Neuronal stem cell (in vitro differentiated cells): ENCODE measurements around the gene CACNB2.

Experiments
- DNase-seq: peaks from one replicate; pipeline ENCODE4 v3.0.0-alpha.2; 2013; ENCODE audit warnings: low spot score
- H2AFZ ChIP-seq: one replicate; pipeline ENCODE4 v1.6.1; 2013; ENCODE audit warnings: mild to moderate bottlenecking, low read length, inconsistent platforms
- H2AK5ac ChIP-seq: 2 replicates; pipeline ENCODE4 v1.6.1; 2013; ENCODE audit warnings: low read depth, mild to moderate bottlenecking, inconsistent platforms, low read length, moderate library complexity, mixed read lengths
- H2BK120ac ChIP-seq: 2 replicates; pipeline ENCODE4 v1.6.1; 2013; ENCODE audit warnings: low read depth, mild to moderate bottlenecking, inconsistent platforms, low read length, moderate library complexity, mixed read lengths
- H2BK12ac ChIP-seq: one replicate; pipeline ENCODE4 v1.6.1; 2013; ENCODE audit warnings: low read length, inconsistent platforms
- H2BK15ac ChIP-seq: 2 replicates; pipeline ENCODE4 v1.6.1; 2013; ENCODE audit warnings: mild to moderate bottlenecking, low read length, inconsistent platforms, mixed read lengths
- H2BK5ac ChIP-seq: one replicate; pipeline ENCODE4 v1.6.1; 2013; ENCODE audit warnings: inconsistent platforms, mild to moderate bottlenecking, low read length, moderate library complexity
- H3K14ac ChIP-seq: one replicate; pipeline ENCODE4 v1.6.1; 2013; ENCODE audit warnings: low read length, inconsistent platforms
- H3K18ac ChIP-seq: 2 replicates; pipeline ENCODE4 v1.6.1; 2013; ENCODE audit warnings: low read length, inconsistent platforms
- H3K23ac ChIP-seq: 2 replicates; pipeline ENCODE4 v1.6.1; 2013; ENCODE audit warnings: low read depth, mild to moderate bottlenecking, mixed read lengths, low read length, inconsistent platforms; ENCODE audit not compliant: poor library complexity
- H3K27ac ChIP-seq: replicated peaks from 3 replicates; pipeline ENCODE4 v1.5.1; 2013; ENCODE audit warnings: low read length, inconsistent platforms
- H3K27me3 ChIP-seq, 3 experiments: 2 replicates each; pipeline ENCODE4 v1.6.1; 2013; ENCODE audit warnings: low read length in 3 of 3, mild to moderate bottlenecking in 2 of 3, inconsistent platforms in 1 of 3, low read depth in 1 of 3, mixed read lengths in 1 of 3, moderate library complexity in 1 of 3; ENCODE audit not compliant: control insufficient read depth in 3 of 3, insufficient read depth in 3 of 3
- H3K36me3 ChIP-seq, 2 donors: replicated peaks in 1 of 2; 2 replicates each; pipeline ENCODE4 v1.6.1; 2013; ENCODE audit warnings: low read length in 2 of 2; ENCODE audit not compliant: control insufficient read depth in 2 of 2, insufficient read depth in 2 of 2
- H3K4ac ChIP-seq: 2 replicates; pipeline ENCODE4 v1.6.1; 2013; ENCODE audit warnings: inconsistent platforms, mild to moderate bottlenecking, low read length, moderate library complexity
- H3K4me1 ChIP-seq, 2 donors: 1 replicate in 1 of 2; 2 replicates in 1 of 2; pipeline ENCODE4 v1.6.1; 2013; ENCODE audit warnings: low read length in 2 of 2, low read depth in 1 of 2; ENCODE audit not compliant: control insufficient read depth in 2 of 2, insufficient read depth in 1 of 2
- H3K4me2 ChIP-seq: one replicate; pipeline ENCODE4 v1.6.1; 2013; ENCODE audit warnings: mild to moderate bottlenecking, low read length, inconsistent platforms; ENCODE audit not compliant: insufficient read depth, poor library complexity, severe bottlenecking
- H3K4me3 ChIP-seq, 2 donors: 2 replicates each; pipeline ENCODE4 v1.5.1; 2013; ENCODE audit warnings: low read length in 2 of 2, mild to moderate bottlenecking in 2 of 2, inconsistent platforms in 1 of 2, moderate library complexity in 1 of 2
- H3K79me1 ChIP-seq: one replicate; pipeline ENCODE4 v1.6.1; 2013; ENCODE audit warnings: low read depth, mild to moderate bottlenecking, inconsistent platforms, low read length, moderate library complexity
- H3K9ac ChIP-seq: one replicate; pipeline ENCODE4 v1.6.1; 2013; ENCODE audit warnings: mild to moderate bottlenecking, low read depth, low read length, inconsistent platforms; ENCODE audit not compliant: poor library complexity
- H3K9me3 ChIP-seq, 2 donors: replicated peaks in 1 of 2; 2 replicates each; pipeline versions ENCODE3 to v1.6.1; 2013; ENCODE audit warnings: low read length in 2 of 2, mild to moderate bottlenecking in 2 of 2, inconsistent platforms in 1 of 2, low read depth in 1 of 2, mixed read lengths in 1 of 2, moderate library complexity in 1 of 2; ENCODE audit not compliant: control insufficient read depth in 2 of 2, insufficient read depth in 1 of 2
- H4K8ac ChIP-seq: one replicate; pipeline ENCODE4 v1.6.1; 2013; ENCODE audit warnings: low read depth, mild to moderate bottlenecking, inconsistent platforms, low read length, moderate library complexity
- H4K91ac ChIP-seq: one replicate; pipeline ENCODE4 v1.6.1; 2013; ENCODE audit warnings: low read length, low read depth, mild to moderate bottlenecking, inconsistent platforms; ENCODE audit not compliant: poor library complexity
- WGBS, 2 donors: extraction: QIAGEN DNeasy Blood & Tissue Kit; methylation state at CpG; one replicate each; pipeline ENCODE4 v1.1.7; 2013; ENCODE audit warnings: missing lambda C conversion rate in 2 of 2, mixed read lengths in 1 of 2; ENCODE audit not compliant: insufficient read length in 2 of 2, insufficient replicate concordance in 1 of 2; ENCODE audit errors: extremely low coverage in 2 of 2; 5-methylcytosine and 5-hydroxymethylcytosine counted together

The CACNB2 gene

GRCh38 chr10:18297659-18298058, 157.4 kb downstream of the CACNB2 start:
- no peak overlapping the region for H4K91ac ChIP-seq
- H3K9me3 ChIP-seq: no peaks in the 10 kb centered on the region
- no peak overlapping the region for H3K4ac ChIP-seq
- H3K36me3 ChIP-seq: no peaks in the 10 kb centered on the region
- H2BK5ac ChIP-seq: no peak overlapping the region
- H4K8ac ChIP-seq: no peak overlapping the region
- no CpG with 5 or more reads among the region's 5 CpGs for WGBS, 2 donors
- H2AK5ac ChIP-seq: no peak overlapping the region
- no peaks in the 10 kb centered on the region for H3K27me3 ChIP-seq
- H3K4me2 ChIP-seq: no peak overlapping the region
- no peak overlapping the region for H3K9ac ChIP-seq
- H3K79me1 ChIP-seq: no peaks in the 10 kb centered on the region
- H3K14ac ChIP-seq: no peak overlapping the region
- no peak for DNase-seq
- no peak overlapping the region for H3K18ac ChIP-seq
- no peak overlapping the region for H2AFZ ChIP-seq
- no peak overlapping the region for H2BK12ac ChIP-seq
- H3K4me3 ChIP-seq: no peak overlapping the region
- no peak overlapping the region for H3K27ac ChIP-seq
- no peak overlapping the region for H2BK15ac ChIP-seq
- H3K23ac ChIP-seq: no peak overlapping the region
- no peak overlapping the region for H2BK120ac ChIP-seq
- H3K4me1 ChIP-seq: no peaks in the 10 kb centered on the region

GRCh38 chr10:18298256-18298655, 158.0 kb downstream of the CACNB2 start:
- WGBS, 2 donors: no CpG with 5 or more reads among the region's 9 CpGs

GRCh38 chr10:18303851-18304801, 163.9 kb downstream of the CACNB2 start:
- H3K4me1 ChIP-seq: no peaks in the 10 kb centered on the region
- no peak overlapping the region for H2BK12ac ChIP-seq
- no peak overlapping the region for H3K4me2 ChIP-seq
- no peak overlapping the region for H4K91ac ChIP-seq
- H3K18ac ChIP-seq: no peak overlapping the region
- H3K23ac ChIP-seq: no peak overlapping the region
- no peak for DNase-seq
- no peak overlapping the region for H4K8ac ChIP-seq
- no peak overlapping the region for H2BK120ac ChIP-seq
- H3K9ac ChIP-seq: no peak overlapping the region
- H2BK15ac ChIP-seq: no peak overlapping the region
- H3K14ac ChIP-seq: no peak overlapping the region
- no peaks in the 10 kb centered on the region for H3K36me3 ChIP-seq
- no peak overlapping the region for H2BK5ac ChIP-seq
- H3K27ac ChIP-seq: no peak overlapping the region
- no CpG with 5 or more reads among the region's 12 CpGs for WGBS, 2 donors
- no peaks in the 10 kb centered on the region for H3K79me1 ChIP-seq
- H2AK5ac ChIP-seq: no peak overlapping the region
- H3K9me3 ChIP-seq: no peaks in the 10 kb centered on the region
- no peak overlapping the region for H3K4ac ChIP-seq
- no peaks in the 10 kb centered on the region for H3K27me3 ChIP-seq
- no peak overlapping the region for H3K4me3 ChIP-seq
- no peak overlapping the region for H2AFZ ChIP-seq

More at GRCh38 chr10:18298256-18298655, 158.0 kb downstream of the CACNB2 start:
- DNase-seq: no peak
- no peaks in the 10 kb centered on the region for H3K36me3 ChIP-seq
- no peak overlapping the region for H2BK12ac ChIP-seq
- no peak overlapping the region for H3K9ac ChIP-seq
- H3K27ac ChIP-seq: no peak overlapping the region
- no peaks in the 10 kb centered on the region for H3K27me3 ChIP-seq
- H2AK5ac ChIP-seq: no peak overlapping the region
- no peak overlapping the region for H3K18ac ChIP-seq
- H3K79me1 ChIP-seq: no peaks in the 10 kb centered on the region
- H4K8ac ChIP-seq: no peak overlapping the region
- H2AFZ ChIP-seq: no peak overlapping the region
- H3K23ac ChIP-seq: no peak overlapping the region
- H2BK15ac ChIP-seq: no peak overlapping the region
- H2BK120ac ChIP-seq: no peak overlapping the region
- no peak overlapping the region for H3K14ac ChIP-seq
- no peaks in the 10 kb centered on the region for H3K9me3 ChIP-seq
- no peak overlapping the region for H3K4ac ChIP-seq
- no peak overlapping the region for H4K91ac ChIP-seq
- H3K4me1 ChIP-seq: no peaks in the 10 kb centered on the region
- no peak overlapping the region for H3K4me2 ChIP-seq
- H2BK5ac ChIP-seq: no peak overlapping the region
- no peak overlapping the region for H3K4me3 ChIP-seq

- Histone ChIP-seq H3K79me1 (no peaks in the 10 kb centered on the region), H3K23ac (no peak overlapping the region), H3K9me3 (no peaks in the 10 kb centered on the region), H2AFZ (no peak overlapping the region), H3K27ac (no peak overlapping the region), H3K4me3 (no peak overlapping the region), H3K4ac (no peak overlapping the region), H4K91ac (no peak overlapping the region), H3K27me3 (no peaks in the 10 kb centered on the region), H4K8ac (no peak overlapping the region), H3K36me3 (no peaks in the 10 kb centered on the region), H3K18ac (no peak overlapping the region), H2BK5ac (no peak overlapping the region), H3K4me2 (no peak overlapping the region), H3K9ac (no peak overlapping the region), H3K4me1 (no peaks in the 10 kb centered on the region), H2BK12ac (no peak overlapping the region), H3K14ac (no peak overlapping the region), H2BK120ac (no peak overlapping the region), H2AK5ac (no peak overlapping the region), H2BK15ac (no peak overlapping the region)
- 100% methylated on average over 1 of the region's 3 CpGs; no CpG with 5 or more reads in 1 of the 2 donors for WGBS, 2 donors
- DNase-seq: no peak
These were observed 165.8 kb downstream of the CACNB2 start for GRCh38 chr10:18306031-18306430.
